ENCODE measurements around the gene ZBTB12.
"Not testable (repeated sequence)": the region's sequence is repeated elsewhere in the genome, so short reads cannot be mapped to it uniquely, and the experiment has no call there.

Gene ZBTB12

DNA sequence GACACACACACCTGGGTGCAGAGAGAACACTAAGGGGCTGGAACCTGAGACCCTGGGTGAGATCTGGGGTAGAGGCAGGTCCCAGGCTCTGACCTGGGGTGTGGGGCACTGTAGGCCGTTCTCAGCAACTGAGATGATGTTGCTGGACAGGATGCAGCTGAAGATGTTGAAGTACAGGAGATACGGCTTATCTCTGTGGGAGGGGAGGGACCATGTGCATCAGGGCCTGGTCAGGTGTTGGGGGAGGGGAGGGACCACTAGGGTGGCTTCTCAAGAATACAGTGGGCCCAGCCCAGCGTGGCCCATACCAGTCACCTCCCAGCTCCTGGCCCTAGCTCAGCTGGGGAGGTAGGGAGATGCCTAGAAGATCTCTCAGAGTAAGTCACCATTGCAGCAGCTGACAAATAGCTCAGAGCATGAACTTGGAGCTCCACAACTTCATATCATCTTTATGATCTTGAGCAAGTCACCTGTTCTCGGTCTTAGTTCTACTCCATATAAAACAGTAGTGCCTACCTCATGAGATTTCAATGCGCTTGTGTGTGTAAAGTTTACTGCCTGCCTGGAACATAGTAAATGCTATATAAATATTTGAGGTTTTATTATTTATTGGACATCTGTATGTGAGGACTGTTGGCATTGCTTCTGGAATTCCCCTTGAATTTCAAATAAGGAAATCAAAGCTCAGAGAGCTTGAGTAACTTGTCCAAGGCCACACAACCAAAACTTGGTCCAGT lies 26.9 kb downstream of the ZBTB12 start:
- DNase-seq, result no peak

DNA sequence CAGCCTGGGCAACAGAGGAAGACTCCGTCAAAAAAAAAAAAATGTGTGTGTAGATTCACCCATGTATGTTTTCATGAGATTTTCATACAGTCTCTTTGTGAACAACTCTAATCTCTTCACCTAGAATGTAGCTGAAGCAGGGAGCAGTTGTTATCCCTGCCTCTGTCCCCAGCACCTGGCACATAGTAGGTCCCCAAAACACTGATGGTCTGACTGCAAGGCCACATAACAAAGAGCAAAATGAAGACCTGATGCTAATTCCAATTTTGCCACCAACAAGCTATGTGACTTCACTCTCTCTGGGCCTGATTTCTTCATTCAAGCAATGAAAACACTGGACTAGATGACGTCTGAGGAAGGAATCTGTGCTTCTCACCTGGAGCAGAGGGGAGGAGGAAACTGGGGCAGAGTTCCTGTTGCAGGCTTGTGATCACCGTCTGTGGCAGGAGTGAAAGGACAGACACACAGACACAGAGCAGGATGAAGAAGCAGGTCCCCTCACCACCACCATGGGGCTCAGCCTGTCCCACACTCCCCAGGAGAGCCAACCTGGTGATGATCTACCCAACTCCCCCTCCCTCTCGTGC lies 27.7 kb downstream of the ZBTB12 start:
- DNase-seq, result no peak

DNA sequence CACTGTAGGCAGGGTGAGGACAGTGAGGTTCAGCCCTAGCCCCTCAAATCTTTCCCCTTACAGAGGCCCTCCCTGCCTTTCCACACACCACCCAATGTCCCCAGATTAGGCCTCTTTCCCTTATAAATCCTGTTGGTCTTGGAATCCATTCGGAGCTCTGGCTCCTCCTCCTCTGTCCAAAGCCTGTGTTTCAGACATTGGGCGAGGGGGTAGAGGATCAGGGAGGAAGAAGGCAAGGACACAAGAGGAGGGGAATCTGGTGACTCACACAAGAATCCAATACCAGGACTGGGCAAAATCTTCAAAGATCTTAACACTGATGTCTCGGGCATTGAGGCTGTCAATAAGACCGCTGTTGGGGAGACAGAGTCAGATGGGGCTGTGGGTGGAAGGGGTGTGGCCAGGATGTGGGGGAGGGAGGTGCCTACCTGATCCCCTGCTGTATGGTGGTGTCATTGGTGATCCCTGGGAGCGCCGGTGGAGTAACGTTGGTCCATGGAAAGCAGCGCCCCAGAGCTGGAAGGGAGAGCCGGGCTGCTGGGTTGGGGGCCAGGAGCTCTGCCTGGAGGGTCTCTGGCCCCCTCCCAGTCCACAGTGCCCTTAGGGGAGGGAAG lies 30.7 kb downstream of the ZBTB12 start:
- DNase-seq, result no peak

DNA sequence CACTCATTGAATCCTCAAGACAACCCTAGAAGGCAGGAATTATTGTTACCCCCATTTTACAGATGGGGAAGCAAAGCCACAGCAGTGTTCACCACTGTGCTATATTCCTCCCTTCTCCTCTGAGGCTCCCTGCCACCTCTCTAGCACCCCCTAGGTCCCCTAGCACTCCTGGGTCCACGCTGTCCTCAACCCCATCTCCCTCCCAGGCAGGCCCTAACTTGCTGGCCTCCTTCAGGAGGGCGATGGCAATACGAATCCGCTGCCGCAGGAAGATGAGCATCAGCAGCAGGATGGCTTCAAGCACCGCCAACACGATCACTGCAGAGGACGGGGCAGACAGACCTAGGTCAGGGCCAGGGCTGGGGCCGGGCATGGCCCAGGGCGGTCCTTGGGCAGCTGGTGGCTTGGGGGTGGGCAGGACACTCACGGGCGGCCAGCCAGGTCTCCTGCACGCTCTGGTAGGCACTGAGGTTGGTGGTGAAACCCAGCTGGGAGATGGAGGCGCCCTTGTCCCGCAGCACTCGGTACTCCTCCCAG lies 31.4 kb downstream of the ZBTB12 start:
- DNase-seq, result no peak

DNA sequence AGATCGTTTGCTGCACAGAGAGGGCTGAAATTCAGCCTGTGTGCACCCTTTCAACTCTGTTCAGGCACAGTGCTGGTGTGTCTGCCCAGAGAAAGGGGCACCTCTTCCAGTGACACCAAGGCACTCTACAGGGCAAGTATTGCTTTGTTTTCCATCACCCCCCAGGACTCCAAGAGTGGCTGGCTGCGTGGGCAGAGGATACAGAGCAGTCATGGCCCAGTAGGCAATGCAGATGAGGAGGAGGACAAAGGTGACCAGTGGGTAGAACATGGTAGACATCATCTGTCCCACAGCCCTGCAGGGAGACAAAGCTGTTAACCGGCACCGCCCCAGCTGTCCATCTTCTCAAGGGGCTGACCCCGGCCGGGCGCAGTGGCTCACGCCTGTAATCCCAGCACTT lies 32.5 kb downstream of the ZBTB12 start:
- no peak for DNase-seq

DNA sequence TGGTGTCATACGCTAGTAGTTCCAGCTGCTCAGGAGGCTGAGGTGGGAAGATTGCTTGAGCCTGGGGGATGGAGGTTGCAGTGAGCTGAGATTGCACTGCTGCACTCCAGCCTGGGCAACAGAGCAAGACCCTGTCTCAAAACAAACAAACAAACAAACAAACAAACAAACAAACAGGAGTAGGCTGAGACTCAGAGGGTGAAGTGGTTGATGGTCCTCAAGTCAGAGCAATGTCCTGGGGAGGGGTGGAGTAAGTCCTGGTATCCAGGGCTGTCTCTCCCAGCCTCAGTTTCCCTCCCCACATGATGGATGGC lies 33.3 kb downstream of the ZBTB12 start:
- DNase-seq, result not testable (repeated sequence)

DNA sequence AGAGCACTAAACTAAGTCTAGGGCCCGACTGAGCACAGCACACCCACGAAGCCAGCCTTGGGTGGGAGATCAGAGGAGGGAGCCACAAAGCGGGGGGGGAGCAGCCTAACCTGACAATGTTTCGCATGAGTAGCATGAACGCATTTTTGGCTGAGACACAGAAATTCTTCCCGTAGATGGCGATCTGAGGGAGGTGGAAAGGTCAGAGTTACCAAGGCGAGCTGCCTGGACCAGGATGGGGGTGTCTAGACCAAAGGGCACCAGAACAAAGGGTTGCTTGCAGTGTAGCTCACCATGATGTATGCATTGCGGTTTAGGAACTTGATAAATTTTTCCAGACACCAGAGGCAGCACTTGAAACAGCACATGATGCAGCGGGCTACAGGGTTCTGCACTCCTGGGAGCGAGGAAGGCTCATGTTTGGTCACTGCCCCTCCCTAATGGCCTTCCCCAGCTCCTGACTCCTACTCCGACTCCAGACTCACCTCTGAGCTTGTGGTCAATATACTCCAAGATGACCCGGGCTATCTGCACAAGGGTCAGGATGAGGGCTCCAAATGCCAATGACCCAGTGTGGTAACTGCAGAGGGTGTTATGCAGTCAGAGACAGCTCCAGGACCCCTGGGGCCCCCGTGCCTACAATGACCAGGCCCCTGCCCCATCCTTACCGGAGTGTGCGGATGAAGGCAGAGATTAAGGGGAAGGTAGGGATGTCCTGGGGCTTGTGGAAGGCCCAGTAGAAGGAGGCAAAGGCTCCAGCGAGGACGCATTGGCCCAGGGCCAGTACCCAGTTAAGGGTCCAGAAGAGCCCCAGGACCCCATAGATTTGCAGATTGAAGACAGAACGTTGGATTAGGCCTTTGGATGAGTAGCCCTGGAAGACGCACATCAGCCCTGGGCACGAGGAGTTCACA lies 36.4 kb downstream of the ZBTB12 start:
- DNase-seq, result no peak

DNA sequence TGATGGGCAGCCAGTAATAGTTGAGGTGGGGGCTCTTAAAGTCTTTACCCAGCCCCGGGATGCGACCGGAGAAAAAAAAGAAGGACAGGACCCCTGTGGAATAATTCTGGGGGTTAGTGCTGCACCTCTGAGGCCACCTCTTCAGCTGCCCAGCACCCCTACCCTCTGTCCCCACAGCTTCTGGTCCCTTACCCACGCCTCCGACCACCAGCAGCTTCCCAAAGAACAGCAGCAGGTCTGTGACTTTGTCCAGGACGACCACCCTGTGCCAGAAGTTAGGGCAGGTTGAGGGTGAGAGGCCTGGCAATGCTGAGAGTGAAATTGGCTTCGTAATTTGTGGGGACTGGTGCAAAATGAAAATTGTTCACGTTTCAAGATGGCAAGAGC lies 37.1 kb downstream of the ZBTB12 start:
- DNase-seq, result no peak

DNA sequence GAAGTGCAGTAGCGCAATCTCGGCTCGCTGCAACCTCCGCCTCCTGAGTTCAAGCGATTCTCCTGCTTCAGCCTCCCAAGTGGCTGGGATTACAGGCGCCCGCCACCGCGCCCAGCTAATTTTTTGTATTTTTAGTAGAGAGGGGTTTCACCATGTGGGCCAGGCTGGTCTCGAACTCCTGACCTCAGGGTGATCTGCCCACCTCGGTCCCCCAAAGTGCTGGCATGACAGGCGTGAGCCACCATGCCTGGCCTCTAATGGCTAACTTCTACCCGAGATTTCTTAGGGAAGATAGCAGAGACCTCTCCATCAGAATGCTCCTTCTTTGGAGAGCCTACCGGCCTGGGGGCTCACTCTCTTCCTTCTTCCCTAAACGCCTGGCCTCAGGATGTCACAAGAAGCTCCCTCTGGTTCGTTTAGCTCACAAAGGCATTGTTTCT lies 37.7 kb downstream of the ZBTB12 start:
- DNase-seq, result not testable (repeated sequence)

DNA sequence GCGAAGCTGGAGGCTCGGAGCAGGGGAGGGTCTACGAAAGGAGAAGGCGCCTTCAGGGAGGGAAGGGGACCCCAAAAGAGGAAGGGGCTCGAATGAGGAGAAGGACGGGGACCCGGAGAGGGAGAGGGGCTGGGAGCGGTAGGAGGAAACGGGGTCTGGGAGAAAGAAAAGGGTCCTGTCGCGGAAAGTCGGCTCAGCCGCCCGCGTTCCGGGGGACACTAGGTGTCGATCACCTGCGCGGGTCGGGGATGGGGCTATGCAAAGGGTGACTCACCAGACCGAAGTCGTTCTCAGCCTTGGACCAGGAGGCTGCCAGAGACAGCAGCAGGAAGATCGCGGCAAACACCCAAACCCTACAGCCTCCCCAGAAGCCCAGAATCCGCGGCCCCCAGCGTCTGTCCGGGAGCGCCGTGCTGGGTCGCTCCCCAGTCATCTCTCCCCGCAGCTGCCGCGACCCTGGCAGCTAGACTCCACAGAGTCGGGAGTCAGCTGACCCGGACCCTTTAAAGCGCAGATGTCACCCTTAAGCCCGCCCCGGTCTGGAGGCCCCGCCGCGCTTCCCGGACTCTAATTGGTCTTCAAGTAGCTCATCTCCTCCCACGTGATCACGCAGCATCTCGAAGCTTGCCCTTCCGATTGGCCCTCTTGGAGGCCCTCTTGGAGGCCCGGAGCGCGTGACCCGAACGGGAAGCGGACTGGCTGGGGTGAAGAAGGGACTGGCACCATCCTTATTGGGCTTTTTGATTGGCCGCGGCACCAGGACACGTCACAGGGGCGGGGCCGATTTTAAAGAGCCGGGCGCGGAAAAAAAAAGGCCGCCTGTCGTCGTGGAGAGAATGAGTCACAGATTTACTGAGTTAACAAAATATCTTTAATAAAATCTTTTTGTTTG lies 39.3 kb downstream of the ZBTB12 start, which contains the start of gene NEU1:
TSS of gene NEU1 (minus strand) at position 478 of the 892 bp plus-strand sequence. CDS start at position 433, 45 bp downstream.
- DNase-seq, result peak; percentile 100

DNA sequence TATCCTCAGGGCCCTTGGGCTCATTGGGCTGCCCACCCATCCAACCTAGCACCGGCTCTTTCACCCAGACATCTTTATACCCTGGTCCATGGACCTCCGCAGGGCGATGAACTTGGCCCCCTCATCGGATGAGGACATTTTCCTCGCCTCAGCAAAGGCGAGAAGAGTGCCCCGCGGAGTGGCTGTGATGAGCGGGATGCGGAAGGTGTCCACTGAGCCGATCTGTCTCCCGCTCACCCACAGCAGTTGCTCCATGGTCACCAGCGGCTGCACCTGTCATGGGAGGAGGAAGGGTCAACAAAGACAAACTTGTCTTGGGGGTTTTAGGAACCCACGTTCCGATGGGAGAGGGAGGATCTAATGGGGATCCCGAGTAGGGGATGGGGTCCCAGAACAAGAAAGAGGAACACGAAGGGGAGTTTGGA lies 40.0 kb downstream of the ZBTB12 start:
- no peak for DNase-seq

DNA sequence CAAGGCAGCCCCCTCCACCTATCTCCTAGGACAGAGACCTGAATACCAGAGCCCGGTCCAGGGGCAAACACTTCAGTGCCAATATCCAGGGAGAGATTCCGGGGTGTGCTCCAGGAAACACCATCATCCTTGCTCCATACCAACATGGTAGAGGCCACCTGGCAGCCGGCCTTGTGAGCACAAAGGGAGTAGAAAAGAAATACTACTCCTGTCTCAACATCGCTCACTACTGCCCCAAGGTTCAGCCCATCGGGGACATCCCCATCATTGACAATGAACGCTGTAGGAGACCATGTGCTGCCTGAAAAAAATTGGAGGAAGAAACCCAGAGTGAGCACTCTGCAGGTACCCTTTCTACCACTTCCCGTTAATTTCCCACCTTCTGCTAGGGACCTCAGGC lies 40.7 kb downstream of the ZBTB12 start:
- DNase-seq, result no peak

DNA sequence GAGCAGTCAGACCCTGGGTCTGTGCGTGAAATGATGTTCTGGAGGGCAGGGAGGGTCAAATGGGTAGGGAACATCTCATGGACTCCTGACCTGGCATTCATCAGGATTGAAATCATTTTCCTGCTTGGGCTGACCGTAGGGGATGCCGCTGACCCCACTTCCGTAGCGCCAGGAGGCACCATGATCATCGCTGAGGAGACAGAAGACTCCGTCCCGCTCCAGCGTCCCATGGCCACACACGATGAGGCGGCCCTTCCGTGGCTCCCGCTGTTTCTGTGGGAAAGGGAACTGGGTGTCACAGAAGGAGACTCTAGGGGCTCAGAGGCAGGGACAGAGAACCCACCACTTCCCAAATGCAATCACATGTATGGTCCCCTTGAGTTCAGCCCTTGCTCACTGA lies 41.5 kb downstream of the ZBTB12 start:
- DNase-seq, result no peak

DNA sequence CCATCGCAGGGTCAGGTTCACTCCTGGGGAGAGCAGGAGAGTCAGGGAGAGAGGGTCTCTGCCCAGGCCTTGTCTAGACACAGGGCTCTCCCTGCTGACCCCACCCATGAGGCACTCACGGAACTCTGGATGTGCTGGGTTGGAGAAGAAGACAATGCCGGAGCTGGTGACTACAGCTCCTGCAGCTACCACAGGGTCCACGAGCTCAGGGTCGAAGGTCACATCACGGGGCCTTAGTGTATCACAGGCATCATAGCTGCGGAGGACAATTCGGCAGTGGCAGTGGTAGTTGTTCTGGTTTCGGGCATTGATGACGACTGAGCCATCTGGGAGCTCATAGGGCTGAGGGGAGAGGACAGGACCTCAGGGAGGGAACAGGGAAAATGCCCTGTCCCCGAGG lies 42.0 kb downstream of the ZBTB12 start:
- no peak for DNase-seq

DNA sequence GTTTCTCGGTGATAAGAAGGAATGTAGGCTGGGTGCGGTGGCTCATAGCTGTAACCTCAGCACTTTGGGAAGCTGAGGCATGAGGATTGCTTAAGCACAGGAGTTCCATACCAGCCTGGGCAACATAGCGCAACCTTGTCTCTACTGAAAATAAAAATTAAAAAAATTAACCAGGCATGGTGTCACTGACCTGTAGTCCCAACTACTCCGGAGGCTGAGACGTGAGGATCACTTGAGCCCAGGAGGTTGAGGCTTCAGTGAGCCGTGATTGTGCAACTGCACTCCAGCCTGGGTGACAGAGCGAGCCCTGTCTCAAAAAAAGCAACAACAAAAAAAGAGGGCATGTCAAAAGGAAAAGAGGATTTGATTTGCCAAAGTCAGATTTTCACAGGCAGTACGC lies 43.2 kb downstream of the ZBTB12 start:
- DNase-seq, result no peak

DNA sequence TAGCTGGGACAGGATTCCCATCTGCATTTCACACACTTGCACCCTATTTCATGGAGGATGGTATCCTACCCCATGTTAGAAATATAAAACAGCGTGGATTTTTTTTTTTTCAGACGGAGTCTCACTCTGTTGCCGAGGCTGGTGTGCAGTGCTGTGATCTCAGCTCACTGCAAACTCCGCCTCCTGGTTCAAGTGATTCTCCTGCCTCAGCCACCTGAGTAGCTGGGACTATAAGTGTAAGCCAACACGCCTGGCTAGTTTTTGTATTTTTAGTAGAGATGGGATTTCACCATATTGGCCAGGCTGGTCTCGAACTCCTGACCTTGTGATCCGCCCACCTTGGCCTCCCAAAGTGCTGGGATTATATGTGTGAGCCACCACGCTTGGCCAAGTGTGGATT lies 44.1 kb downstream of the ZBTB12 start:
- not testable (repeated sequence) for DNase-seq

DNA sequence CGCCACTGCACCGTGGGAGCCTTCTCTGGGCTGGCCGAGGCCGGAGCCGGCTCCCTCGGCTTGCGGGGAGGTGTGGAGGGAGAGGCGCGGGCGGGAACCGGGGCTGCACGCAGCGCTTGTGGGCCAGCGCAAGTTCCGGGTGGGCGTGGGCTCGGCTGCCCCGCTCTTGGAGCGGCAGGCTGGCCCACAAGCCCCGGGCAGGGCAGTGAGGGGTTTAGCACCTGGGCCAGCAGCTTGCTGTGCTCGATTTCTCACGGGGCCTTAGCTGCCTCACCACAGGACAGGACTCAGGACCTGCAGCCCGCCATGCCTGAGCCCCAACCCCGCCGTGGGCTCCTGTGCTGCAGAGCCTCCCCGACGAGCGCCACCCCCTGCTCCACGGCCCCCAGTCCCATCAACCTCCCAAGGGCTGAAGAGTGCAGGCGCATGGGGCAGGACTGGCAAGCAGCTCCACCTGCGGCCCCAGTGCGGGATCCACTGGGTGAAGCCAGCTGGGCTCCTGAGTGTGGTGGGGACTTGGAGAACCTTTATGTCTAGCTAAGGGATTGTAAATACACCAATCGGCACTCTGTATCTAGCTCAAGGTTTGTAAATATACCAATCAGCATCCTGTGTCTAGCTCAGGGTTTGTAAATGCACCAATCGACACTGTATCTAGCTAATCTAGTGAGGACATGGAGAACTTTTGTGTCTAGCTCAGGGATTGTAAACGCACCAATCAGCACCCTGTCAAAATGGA lies 49.7 kb downstream of the ZBTB12 start:
- DNase-seq, result not testable (repeated sequence)

DNA sequence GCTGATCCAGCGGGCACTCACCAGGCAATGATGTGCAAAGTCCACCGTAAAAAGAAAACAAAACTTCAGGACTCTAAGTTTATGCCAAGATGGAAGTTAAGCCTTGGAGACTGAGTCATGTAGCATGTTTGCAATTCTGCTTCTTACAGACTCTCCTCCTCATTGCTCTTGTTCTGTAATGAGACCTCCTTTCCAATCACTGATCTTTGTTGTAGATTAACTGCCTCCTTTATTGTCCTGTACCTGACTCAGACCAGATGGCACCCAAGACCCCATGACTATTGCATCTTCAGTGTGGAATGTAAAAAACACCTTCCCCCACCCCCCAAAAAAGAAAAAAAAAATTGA lies 50.4 kb downstream of the ZBTB12 start:
- no peak for DNase-seq

DNA sequence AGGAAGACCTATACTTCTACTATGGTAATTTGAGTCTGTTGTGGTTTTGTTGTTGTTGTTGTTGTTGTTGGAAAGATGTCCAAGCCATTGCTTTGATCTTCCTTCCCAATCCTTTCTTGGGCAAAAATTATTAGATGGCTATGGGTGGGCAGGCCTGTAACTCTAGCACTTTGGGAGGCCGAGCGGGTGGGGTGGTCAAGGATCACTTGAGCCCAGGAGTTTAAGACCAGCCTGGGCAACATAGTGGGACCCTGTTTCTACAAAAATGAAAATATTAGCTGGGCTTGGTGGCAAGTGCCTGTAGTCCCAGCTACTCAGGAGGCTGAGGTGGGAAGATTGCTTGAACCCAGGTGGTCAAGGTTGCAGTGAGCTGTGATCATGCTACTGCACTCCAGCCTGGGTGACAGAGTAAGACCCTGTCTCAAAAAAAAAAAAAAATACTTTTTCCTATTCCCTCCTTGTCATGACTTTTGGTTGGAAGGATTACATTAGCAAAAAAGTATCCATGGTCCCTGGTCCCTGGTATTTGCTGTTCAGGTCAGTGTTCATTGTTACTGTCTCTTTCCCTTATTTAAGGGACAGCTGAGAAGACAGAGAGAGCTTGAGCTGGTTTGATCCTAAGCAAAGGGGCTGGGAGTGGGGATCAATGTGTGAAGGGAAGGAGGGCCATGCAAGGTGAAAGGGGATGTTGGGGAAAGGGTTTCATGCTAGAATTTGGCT lies 51.0 kb downstream of the ZBTB12 start:
- DNase-seq, result no peak

Data from MV-4-11 (cell line).